DND-41 (cell line): ENCODE results near the gene JAGN1.

Experiments used
- EZH2 ChIP-seq: IDR thresholded peaks from 3 replicates; pipeline ENCODE4 v1.6.1; 2012; ENCODE audit warnings: borderline replicate concordance, low read depth, mild to moderate bottlenecking, moderate library complexity, low read length, inconsistent platforms; ENCODE audit not compliant: severe bottlenecking
- TF ChIP-seq, protein P1 (sequence below): IDR thresholded peaks from 2 replicates; pipeline ENCODE4 v1.5.1; 2012; ENCODE audit warnings: borderline replicate concordance, low read length, moderate library complexity, mild to moderate bottlenecking; ENCODE audit not compliant: poor library complexity, severe bottlenecking; ENCODE audit errors: extremely low read depth

DNA sequence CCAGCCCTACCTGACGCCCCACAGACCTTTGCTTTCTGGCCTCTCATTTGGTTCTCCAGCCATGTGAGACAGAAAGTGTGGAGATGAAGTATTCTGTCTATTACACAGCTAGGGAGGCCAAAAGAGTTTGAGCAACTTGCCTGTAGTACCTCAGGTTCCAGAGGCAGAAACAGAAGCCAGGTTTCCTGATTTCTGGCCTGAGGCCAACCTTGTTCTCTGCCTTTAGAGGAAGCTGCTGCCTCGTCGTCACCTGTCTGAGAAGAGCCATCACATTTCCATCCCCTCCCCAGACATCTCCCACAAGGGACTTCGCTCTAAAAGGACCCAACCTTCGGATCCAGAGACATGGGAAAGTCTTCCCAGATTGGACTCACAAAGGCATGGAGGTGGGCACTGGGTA is 16.1 kb downstream of the JAGN1 start:
- TF ChIP-seq, protein P1, sequence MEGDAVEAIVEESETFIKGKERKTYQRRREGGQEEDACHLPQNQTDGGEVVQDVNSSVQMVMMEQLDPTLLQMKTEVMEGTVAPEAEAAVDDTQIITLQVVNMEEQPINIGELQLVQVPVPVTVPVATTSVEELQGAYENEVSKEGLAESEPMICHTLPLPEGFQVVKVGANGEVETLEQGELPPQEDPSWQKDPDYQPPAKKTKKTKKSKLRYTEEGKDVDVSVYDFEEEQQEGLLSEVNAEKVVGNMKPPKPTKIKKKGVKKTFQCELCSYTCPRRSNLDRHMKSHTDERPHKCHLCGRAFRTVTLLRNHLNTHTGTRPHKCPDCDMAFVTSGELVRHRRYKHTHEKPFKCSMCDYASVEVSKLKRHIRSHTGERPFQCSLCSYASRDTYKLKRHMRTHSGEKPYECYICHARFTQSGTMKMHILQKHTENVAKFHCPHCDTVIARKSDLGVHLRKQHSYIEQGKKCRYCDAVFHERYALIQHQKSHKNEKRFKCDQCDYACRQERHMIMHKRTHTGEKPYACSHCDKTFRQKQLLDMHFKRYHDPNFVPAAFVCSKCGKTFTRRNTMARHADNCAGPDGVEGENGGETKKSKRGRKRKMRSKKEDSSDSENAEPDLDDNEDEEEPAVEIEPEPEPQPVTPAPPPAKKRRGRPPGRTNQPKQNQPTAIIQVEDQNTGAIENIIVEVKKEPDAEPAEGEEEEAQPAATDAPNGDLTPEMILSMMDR, result no peak
- TF ChIP-seq EZH2, result no peak
